ENCODE results near the gene CES4A. TPM values are rescaled to one million over a fixed set of nuclear protein-coding genes. Genes with fewer than 3 reads are reported as not detected.

CES4A gene
- total and polyA plus RNA-seq, 2 of the 13 experiments (the other 11 are each of a cell fraction or from before 2014, with no cell fraction given) = 0.09 to 0.17 TPM

GRCh38 chr16:67017810-67018488 is 29.6 kb downstream of the CES4A start (continued):
- TF ChIP-seq ZNF124 (CRISPR knock-in tag; IDR thresholded peaks at IDR 0.05) (0 out of 2 replicates have a peak, but pooled peaks have one; percentile 74), NRL (CRISPR knock-in tag; IDR thresholded peaks at IDR 0.05; ENCODE audit: borderline replicate concordance) (no peak), TFE3 (CRISPR knock-in tag; IDR thresholded peaks at IDR 0.05) (peak; percentile 73), GPBP1L1 (CRISPR knock-in tag; IDR thresholded peaks at IDR 0.05) (no peak), GTF3A (CRISPR knock-in tag; conservative IDR thresholded peaks at IDR 0.05) (no peak), BCL3 (CRISPR knock-in tag; IDR thresholded peaks at IDR 0.05) (0 out of 2 replicates have a peak, but pooled peaks have one; percentile 47), SMAD1 (CRISPR knock-in tag; IDR thresholded peaks at IDR 0.05; ENCODE audit: borderline replicate concordance, low read depth) (no peak; the same call in 1 of the 2 replicates), ZNF782 (CRISPR knock-in tag; IDR thresholded peaks at IDR 0.05; ENCODE audit: borderline replicate concordance) (no peak; the same call in 1 of the 2 replicates), AGO1 (IDR thresholded peaks at IDR 0.05; ENCODE audit: low read depth, low read length, poor library complexity, severe bottlenecking) (no peak), MTA3 (CRISPR knock-in tag; IDR thresholded peaks at IDR 0.05) (no peak), ZNF451 (CRISPR knock-in tag; IDR thresholded peaks at IDR 0.05) (no peak), FLYWCH1 (CRISPR knock-in tag; IDR thresholded peaks at IDR 0.05) (no peak), ZNF691 (CRISPR knock-in tag; IDR thresholded peaks at IDR 0.05; ENCODE audit: borderline replicate concordance, low read depth) (peak; percentile 36; the same call in 1 of the 2 replicates), THAP11 (CRISPR knock-in tag; IDR thresholded peaks at IDR 0.05) (peak; percentile 76), ZFP37 (CRISPR knock-in tag; IDR thresholded peaks at IDR 0.05; ENCODE audit: borderline replicate concordance) (0 out of 2 replicates have a peak, but pooled peaks have one; percentile 12), SPEN (CRISPR knock-in tag; IDR thresholded peaks at IDR 0.05; ENCODE audit: low read depth) (peak; percentile 74), SNRNP70 (IDR thresholded peaks at IDR 0.05; ENCODE audit: low read depth, low read length) (no peak), TGIF2 (CRISPR knock-in tag; IDR thresholded peaks at IDR 0.05) (no peak; the same call in 1 of the 2 replicates)
